Keratinocyte (primary cell): ENCODE results near the gene PRSS21. TPM values are rescaled to one million over a fixed set of nuclear protein-coding genes. Genes with fewer than 3 reads are reported as not detected.

Experiments used
- DNase-seq: peaks from one replicate; pipeline ENCODE4 v3.0.0-alpha.2; 2011; ENCODE audit warnings: low read depth, missing footprints, low spot score
- FAIRE-seq: peaks from 2 replicates; lab custom pipeline; 2011; peaks lifted over from hg19 to GRCh38; lab: Jason Lieb, UNC
- H2AFZ ChIP-seq: 2 replicates; pipeline ENCODE4 v1.6.0; 2012; ENCODE audit warnings: low read length, control low read depth, inconsistent platforms; ENCODE audit not compliant: control insufficient read depth
- H3K27ac ChIP-seq: 2 replicates; pipeline ENCODE4 v1.5.1; 2011; ENCODE audit warnings: low read length; ENCODE audit not compliant: control insufficient read depth, insufficient read depth
- H3K27me3 ChIP-seq: 3 replicates; pipeline ENCODE4 v1.6.0; 2011; ENCODE audit warnings: low read length; ENCODE audit not compliant: control insufficient read depth, insufficient read depth; ENCODE audit errors: extremely low read depth
- H3K36me3 ChIP-seq, 2 experiments: 2 replicates in 1 of 2; 3 replicates in 1 of 2; pipeline ENCODE4 v1.5.1; 2011; ENCODE audit warnings: low read length in 2 of 2, mild to moderate bottlenecking in 1 of 2; ENCODE audit not compliant: control insufficient read depth in 2 of 2, insufficient read depth in 2 of 2; ENCODE audit errors: extremely low read depth in 1 of 2
- H3K4me1 ChIP-seq: 3 replicates; pipeline ENCODE4 v1.5.1; 2011; ENCODE audit warnings: low read length; ENCODE audit not compliant: control insufficient read depth, insufficient read depth; ENCODE audit errors: extremely low read depth
- H3K4me2 ChIP-seq: 3 replicates; pipeline ENCODE4 v1.6.0; 2011; ENCODE audit warnings: low read depth, low read length; ENCODE audit not compliant: control insufficient read depth, insufficient read depth; ENCODE audit errors: extremely low read depth
- H3K4me3 ChIP-seq, 3 experiments: fragments of 200-600 bp in 1 of 3; sonication (generic) in 1 of 3; 2 replicates in 2 of 3; 3 replicates in 1 of 3; pipeline ENCODE4 v1.5.1; 2011 to 2016; ENCODE audit warnings: low read length in 3 of 3, mild to moderate bottlenecking in 3 of 3, control low read depth in 2 of 3, inconsistent platforms in 1 of 3, low read depth in 1 of 3, mixed read lengths in 1 of 3, mixed run types in 1 of 3, moderate library complexity in 1 of 3; ENCODE audit not compliant: control insufficient read depth in 2 of 3, insufficient read depth in 2 of 3; ENCODE audit errors: extremely low read depth in 1 of 3
- H3K79me2 ChIP-seq: 2 replicates; pipeline ENCODE4 v1.6.0; 2012; ENCODE audit warnings: low read length; ENCODE audit not compliant: control insufficient read depth, insufficient read depth
- H3K9ac ChIP-seq: 3 replicates; pipeline ENCODE4 v1.6.0; 2011; ENCODE audit warnings: low read length; ENCODE audit not compliant: control insufficient read depth, insufficient read depth; ENCODE audit errors: extremely low read depth
- H3K9me1 ChIP-seq: 3 replicates; pipeline ENCODE4 v1.6.0; 2011; ENCODE audit warnings: low read length; ENCODE audit not compliant: control insufficient read depth, insufficient read depth; ENCODE audit errors: extremely low read depth
- H3K9me3 ChIP-seq: 2 replicates; pipeline ENCODE4 v1.5.1; 2012; ENCODE audit warnings: low read depth, low read length; ENCODE audit not compliant: control insufficient read depth
- H4K20me1 ChIP-seq: 3 replicates; pipeline ENCODE4 v1.6.0; 2011; ENCODE audit warnings: low read length; ENCODE audit not compliant: control insufficient read depth, insufficient read depth; ENCODE audit errors: extremely low read depth
- EZH2 ChIP-seq: IDR thresholded peaks from one replicate; pipeline ENCODE4 v1.6.1; 2012; ENCODE audit warnings: inconsistent platforms, mild to moderate bottlenecking, low read length, moderate library complexity
- dilution Hi-C: fragments of 300-500 bp; cut with MboI; formaldehyde crosslinking; loops from one replicate; pipeline ENCODE4 v1.7.0; 2020; ENCODE audit warnings: low sequenced_read_pairs; ENCODE audit not compliant: extremely low pct_ligation_motif_present
- polyA plus RNA-seq, 5 experiments: library from polyadenylated mRNA; depleted of rRNA in 3 of 5; stranded (reverse) in 3 of 5; stranded (forward) in 1 of 5; unstranded in 1 of 5; fragments of >200 nt; gene quantifications; 1 replicate in 1 of 5; 2 replicates in 3 of 5; 3 replicates in 1 of 5; pipeline versions ENCODE4 v1.2.1 to v1.2.3, GENCODE V29; 2011 to 2012; ENCODE audit warnings: missing spikeins in 2 of 5, low read depth in 1 of 5, low replicate concordance in 1 of 5
- TF ChIP-seq, protein P1 (sequence below), 3 experiments: IDR thresholded peaks in 1 of 3; conservative IDR thresholded peaks in 1 of 3; optimal IDR thresholded peaks in 1 of 3; 2 replicates in 2 of 3; 3 replicates in 1 of 3; pipeline versions ENCODE3 to v1.5.1; 2011; ENCODE audit warnings: low read length in 3 of 3, mild to moderate bottlenecking in 3 of 3, moderate library complexity in 2 of 3, control low read depth in 1 of 3, inconsistent platforms in 1 of 3; ENCODE audit not compliant: insufficient read depth in 2 of 3; ENCODE audit errors: extremely low read depth in 1 of 3

Gene PRSS21
- polyA plus RNA-seq, 1 donor (not counting 4 experiments of a cell fraction or from before 2014, with no cell fraction given), result 0.52 TPM

DNA sequence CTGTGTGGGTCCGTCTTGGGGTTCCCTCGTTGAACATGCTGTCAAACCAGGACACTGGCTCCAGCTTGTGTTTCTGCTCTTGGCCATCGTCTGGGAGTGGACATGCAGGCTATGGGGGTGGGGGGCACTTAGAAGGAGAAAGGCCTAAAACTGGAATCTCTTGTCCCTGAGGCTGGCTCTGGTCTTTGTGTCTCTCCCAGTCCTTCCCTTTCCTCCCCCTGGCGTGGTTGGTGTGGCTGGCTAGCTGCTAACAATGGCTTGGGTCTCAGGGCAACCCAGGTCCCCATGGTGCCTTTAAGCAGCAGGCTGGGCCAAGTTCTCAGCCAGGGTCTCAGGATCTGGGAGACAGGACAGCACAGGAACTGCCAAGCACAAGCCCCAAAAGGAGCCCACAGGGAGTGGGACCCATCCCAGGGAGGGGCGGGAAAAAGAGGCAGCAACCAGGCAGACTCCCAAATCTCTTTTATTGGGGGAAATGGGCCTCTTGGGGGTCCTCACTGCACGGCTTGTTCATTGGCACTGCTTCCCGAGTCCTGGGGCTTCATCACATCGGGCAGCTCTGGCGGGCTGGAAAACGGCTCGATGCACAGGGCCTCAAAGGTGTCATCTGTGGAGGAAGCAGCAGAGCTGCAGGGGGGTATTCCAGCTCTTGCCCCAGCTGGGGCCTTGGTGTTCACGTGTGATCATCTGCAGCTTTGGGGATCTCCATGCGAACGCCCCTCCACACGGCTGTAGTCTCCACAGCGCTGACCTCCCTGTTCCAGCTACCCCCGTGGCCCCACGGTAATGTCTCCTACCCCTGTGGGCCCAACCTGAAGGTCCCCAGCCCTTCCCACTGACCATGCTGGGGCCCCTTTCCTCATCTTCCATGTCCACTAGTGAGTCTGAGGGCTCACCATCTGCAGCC is 45.3 kb upstream of the PRSS21 start:
- dilution Hi-C loops, result no loop called here
- no peak for TF ChIP-seq EZH2
- TF ChIP-seq, protein P1, sequence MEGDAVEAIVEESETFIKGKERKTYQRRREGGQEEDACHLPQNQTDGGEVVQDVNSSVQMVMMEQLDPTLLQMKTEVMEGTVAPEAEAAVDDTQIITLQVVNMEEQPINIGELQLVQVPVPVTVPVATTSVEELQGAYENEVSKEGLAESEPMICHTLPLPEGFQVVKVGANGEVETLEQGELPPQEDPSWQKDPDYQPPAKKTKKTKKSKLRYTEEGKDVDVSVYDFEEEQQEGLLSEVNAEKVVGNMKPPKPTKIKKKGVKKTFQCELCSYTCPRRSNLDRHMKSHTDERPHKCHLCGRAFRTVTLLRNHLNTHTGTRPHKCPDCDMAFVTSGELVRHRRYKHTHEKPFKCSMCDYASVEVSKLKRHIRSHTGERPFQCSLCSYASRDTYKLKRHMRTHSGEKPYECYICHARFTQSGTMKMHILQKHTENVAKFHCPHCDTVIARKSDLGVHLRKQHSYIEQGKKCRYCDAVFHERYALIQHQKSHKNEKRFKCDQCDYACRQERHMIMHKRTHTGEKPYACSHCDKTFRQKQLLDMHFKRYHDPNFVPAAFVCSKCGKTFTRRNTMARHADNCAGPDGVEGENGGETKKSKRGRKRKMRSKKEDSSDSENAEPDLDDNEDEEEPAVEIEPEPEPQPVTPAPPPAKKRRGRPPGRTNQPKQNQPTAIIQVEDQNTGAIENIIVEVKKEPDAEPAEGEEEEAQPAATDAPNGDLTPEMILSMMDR (optimal IDR thresholded peaks at IDR 0.05 in 1 of 3, IDR thresholded peaks at IDR 0.05 in 1 of 3, conservative IDR thresholded peaks at IDR 0.05 in 1 of 3; ENCODE audit: extremely low read depth in 1 of 3, insufficient read depth in 2 of 3, low read length in 3 of 3), result no peak
- peaks cover 59 to 61% of the 10 kb centered on the region in 2 experiments for H3K36me3 ChIP-seq

DNA sequence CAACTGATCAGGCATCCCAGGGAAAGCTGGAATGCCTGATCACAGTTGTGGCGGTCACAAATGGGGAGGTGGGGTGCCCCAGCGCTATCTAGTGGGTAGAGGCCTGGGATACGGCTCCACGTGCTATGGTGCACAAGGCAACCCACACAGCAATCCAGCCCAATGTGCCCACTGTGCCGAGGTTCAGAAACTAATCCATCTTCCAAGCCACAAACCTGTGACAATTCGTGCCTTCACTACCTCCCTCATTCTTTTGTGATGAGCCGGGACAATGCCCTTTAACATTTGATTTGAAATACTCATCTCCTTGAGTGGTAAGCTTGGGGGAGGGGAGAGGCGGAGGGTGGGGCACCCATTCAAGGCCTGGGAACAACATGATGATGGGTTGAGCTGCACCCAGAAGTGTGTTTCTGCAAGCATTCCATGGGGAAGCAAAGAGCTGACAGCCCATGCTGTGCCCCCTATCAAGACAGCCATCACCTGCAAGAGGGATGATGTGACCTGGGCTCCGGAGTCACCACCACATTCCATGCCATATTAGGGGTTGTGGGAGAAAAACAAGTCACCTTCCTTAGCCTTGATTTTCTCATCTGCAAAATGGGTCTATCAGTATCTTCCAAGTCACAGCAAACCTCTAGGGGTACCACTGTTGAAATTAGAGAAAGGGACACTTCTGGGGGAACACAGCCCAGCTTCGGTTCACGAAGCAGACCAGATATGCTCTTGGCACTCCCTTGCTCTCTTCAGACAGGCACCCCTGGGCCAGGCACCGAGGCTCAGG is 43.7 kb upstream of the PRSS21 start:
- peaks cover 11% of the 10 kb centered on the region for H4K20me1 ChIP-seq
- no peak overlapping the region for H3K27ac ChIP-seq
- no peak for DNase-seq

More for the DNA sequence above, 45.3 kb upstream of the PRSS21 start:
- H3K9me1 ChIP-seq, result no peaks in the 10 kb centered on the region
- H4K20me1 ChIP-seq, result peaks cover 23% of the 10 kb centered on the region
- no peak for DNase-seq
- peaks cover 15% of the 10 kb centered on the region for H3K4me1 ChIP-seq
- no peak overlapping the region for H2AFZ ChIP-seq
- H3K79me2 ChIP-seq, result peaks cover 50% of the 10 kb centered on the region
- no peaks in the 10 kb centered on the region for H3K9me3 ChIP-seq
- H3K27ac ChIP-seq, result no peak overlapping the region
- no peak for FAIRE-seq
- H3K4me3 ChIP-seq, result no peak overlapping the region
- H3K27me3 ChIP-seq, result no peaks in the 10 kb centered on the region
- no peak overlapping the region for H3K4me2 ChIP-seq
- no peak overlapping the region for H3K9ac ChIP-seq

More for the DNA sequence above, 43.7 kb upstream of the PRSS21 start:
- dilution Hi-C loops, result no loop called here
- peaks cover 20% of the 10 kb centered on the region for H3K4me1 ChIP-seq
- no peak overlapping the region for H3K9ac ChIP-seq
- no peaks in the 10 kb centered on the region for H3K9me3 ChIP-seq
- no peak for FAIRE-seq
- H3K79me2 ChIP-seq, result peaks cover 41% of the 10 kb centered on the region
- no peaks in the 10 kb centered on the region for H3K9me1 ChIP-seq
- no peak overlapping the region for H2AFZ ChIP-seq
- TF ChIP-seq, protein P1 (optimal IDR thresholded peaks at IDR 0.05 in 1 of 3, IDR thresholded peaks at IDR 0.05 in 1 of 3, conservative IDR thresholded peaks at IDR 0.05 in 1 of 3; ENCODE audit: extremely low read depth in 1 of 3, insufficient read depth in 2 of 3, low read length in 3 of 3), result no peak
- no peak for TF ChIP-seq EZH2
- no peak overlapping the region for H3K4me3 ChIP-seq
- no peak overlapping the region for H3K4me2 ChIP-seq
- H3K27me3 ChIP-seq, result no peaks in the 10 kb centered on the region
- peaks cover 44 to 47% of the 10 kb centered on the region in 2 experiments for H3K36me3 ChIP-seq
